A673 (cell line): Measurements from ENCODE around the gene DHRS7C. TPM values are rescaled to one million over a fixed set of nuclear protein-coding genes. Genes with fewer than 3 reads are reported as not detected.

Experiments
- BruUV-seq: library from RNA; stranded (reverse); fragments of 400-500 nt; replicated peaks from 2 replicates; lab custom pipeline; 2021; lab: Mats Ljungman, UMichigan
- CTCF ChIA-PET: fragments of 300-600 bp; sonication (Branson Sonifier 250); formaldehyde crosslinking; loops from one replicate; lab custom pipeline; 2022; ENCODE audit warnings: antibody characterized with exemption; lab: Charles Lee
- POLR2A ChIA-PET: fragments of 300-600 bp; sonication (Branson Sonifier 250); formaldehyde crosslinking; loops from one replicate; lab custom pipeline; 2022; ENCODE audit warnings: antibody characterized with exemption; ENCODE audit not compliant: low non-redundant PET; lab: Charles Lee
- DNase-seq: peaks from one replicate; pipeline ENCODE4 v3.0.0-alpha.2; 2015; ENCODE audit warnings: low spot score
- H3K27ac ChIP-seq: fragments of 200-600 bp; sonication (generic); 2 replicates; pipeline ENCODE4 v1.5.1; 2016; ENCODE audit warnings: mixed run types, low read depth, mild to moderate bottlenecking, mixed read lengths, antibody characterized with exemption, low read length; ENCODE audit not compliant: poor library complexity, severe bottlenecking
- H3K27me3 ChIP-seq: fragments of 200-600 bp; sonication (generic); replicated peaks from 2 replicates; pipeline ENCODE4 v1.6.1; 2017; ENCODE audit warnings: mixed run types, low read depth, mild to moderate bottlenecking, mixed read lengths, antibody characterized with exemption, low read length; ENCODE audit not compliant: insufficient read depth, poor library complexity
- H3K36me3 ChIP-seq: fragments of 200-600 bp; sonication (generic); 2 replicates; pipeline ENCODE4 v1.6.1; 2016; ENCODE audit warnings: mixed run types, mild to moderate bottlenecking, mixed read lengths, antibody characterized with exemption, low read length; ENCODE audit not compliant: insufficient read depth, poor library complexity, severe bottlenecking
- H3K4me1 ChIP-seq: fragments of 200-600 bp; sonication (generic); 2 replicates; pipeline ENCODE4 v1.6.1; 2017; ENCODE audit warnings: mixed run types, mild to moderate bottlenecking, mixed read lengths, antibody characterized with exemption, low read length; ENCODE audit not compliant: insufficient read depth, poor library complexity, severe bottlenecking
- H3K4me3 ChIP-seq: fragments of 200-600 bp; sonication (generic); 2 replicates; pipeline ENCODE4 v1.5.1; 2016; ENCODE audit warnings: low read depth, mixed run types, mild to moderate bottlenecking, mixed read lengths, low read length; ENCODE audit not compliant: poor library complexity, severe bottlenecking
- H3K9me3 ChIP-seq: fragments of 200-600 bp; sonication (generic); 2 replicates; pipeline ENCODE4 v1.6.1; 2016; ENCODE audit warnings: mixed run types, low read depth, mild to moderate bottlenecking, mixed read lengths, antibody characterized with exemption, low read length; ENCODE audit not compliant: poor library complexity, severe bottlenecking
- EZH2 ChIP-seq: fragments of 200-600 bp; sonication (generic); IDR thresholded peaks from 2 replicates; pipeline ENCODE4 v1.6.1; 2017; ENCODE audit warnings: borderline replicate concordance, low read depth, mild to moderate bottlenecking, mixed read lengths, antibody characterized with exemption, low read length; ENCODE audit not compliant: poor library complexity, severe bottlenecking
- intact Hi-C: fragments of 100-400 bp; cut with micrococcal nuclease; formaldehyde crosslinking; loops from one replicate; pipeline ENCODE4 v1.10.0; 2022; ENCODE audit not compliant: unreplicated experiment
- total RNA-seq: library from RNA; stranded (reverse); gene quantifications from 2 replicates; pipeline ENCODE4 v1.2.3, GENCODE V29; 2021
- TF ChIP-seq, protein P1 (sequence below): fragments of 300-800, 200-600 bp; sonication (generic); conservative IDR thresholded peaks from 2 replicates; pipeline ENCODE4 v1.5.1; 2017; ENCODE audit warnings: low read depth, mild to moderate bottlenecking, antibody characterized with exemption, low read length, moderate library complexity, mixed read lengths

DHRS7C gene
- total RNA-seq, 1 experiment from 2014 or later: not detected

DNA sequence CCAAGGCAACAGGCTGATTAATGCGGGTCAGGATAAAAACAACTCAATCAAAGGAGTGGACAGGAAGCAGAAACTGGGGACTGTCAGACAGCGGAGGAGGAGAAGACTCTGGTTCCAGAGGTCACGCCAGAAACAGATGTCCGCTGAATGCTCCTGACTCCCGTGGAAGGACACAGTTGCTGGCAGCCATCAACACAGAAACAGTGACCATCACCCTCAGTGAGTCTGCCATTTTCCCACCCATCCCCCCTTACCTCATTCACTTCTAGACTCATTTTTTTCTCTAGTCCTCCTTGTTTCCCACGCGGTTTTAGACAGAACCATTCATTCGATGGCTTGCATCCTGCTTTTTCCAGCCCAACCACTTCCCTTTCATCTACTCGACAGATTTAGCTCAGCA lies 40.9 kb downstream of the DHRS7C start:
- Histone ChIP-seq H3K4me1 (no peaks in the 10 kb centered on the region), H3K36me3 (no peaks in the 10 kb centered on the region), H3K27me3 (peaks cover 19% of the 10 kb centered on the region), H3K4me3 (no peak overlapping the region), H3K9me3 (no peaks in the 10 kb centered on the region), H3K27ac (no peak overlapping the region)
- POLR2A ChIA-PET: no interaction called here
- TF ChIP-seq, protein P1, sequence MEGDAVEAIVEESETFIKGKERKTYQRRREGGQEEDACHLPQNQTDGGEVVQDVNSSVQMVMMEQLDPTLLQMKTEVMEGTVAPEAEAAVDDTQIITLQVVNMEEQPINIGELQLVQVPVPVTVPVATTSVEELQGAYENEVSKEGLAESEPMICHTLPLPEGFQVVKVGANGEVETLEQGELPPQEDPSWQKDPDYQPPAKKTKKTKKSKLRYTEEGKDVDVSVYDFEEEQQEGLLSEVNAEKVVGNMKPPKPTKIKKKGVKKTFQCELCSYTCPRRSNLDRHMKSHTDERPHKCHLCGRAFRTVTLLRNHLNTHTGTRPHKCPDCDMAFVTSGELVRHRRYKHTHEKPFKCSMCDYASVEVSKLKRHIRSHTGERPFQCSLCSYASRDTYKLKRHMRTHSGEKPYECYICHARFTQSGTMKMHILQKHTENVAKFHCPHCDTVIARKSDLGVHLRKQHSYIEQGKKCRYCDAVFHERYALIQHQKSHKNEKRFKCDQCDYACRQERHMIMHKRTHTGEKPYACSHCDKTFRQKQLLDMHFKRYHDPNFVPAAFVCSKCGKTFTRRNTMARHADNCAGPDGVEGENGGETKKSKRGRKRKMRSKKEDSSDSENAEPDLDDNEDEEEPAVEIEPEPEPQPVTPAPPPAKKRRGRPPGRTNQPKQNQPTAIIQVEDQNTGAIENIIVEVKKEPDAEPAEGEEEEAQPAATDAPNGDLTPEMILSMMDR: no peak
- no peak for TF ChIP-seq EZH2
- CTCF ChIA-PET: no interaction called here
- intact Hi-C loops: no loop called here
- no peak for DNase-seq
- no TSS peak for BruUV-seq

DNA sequence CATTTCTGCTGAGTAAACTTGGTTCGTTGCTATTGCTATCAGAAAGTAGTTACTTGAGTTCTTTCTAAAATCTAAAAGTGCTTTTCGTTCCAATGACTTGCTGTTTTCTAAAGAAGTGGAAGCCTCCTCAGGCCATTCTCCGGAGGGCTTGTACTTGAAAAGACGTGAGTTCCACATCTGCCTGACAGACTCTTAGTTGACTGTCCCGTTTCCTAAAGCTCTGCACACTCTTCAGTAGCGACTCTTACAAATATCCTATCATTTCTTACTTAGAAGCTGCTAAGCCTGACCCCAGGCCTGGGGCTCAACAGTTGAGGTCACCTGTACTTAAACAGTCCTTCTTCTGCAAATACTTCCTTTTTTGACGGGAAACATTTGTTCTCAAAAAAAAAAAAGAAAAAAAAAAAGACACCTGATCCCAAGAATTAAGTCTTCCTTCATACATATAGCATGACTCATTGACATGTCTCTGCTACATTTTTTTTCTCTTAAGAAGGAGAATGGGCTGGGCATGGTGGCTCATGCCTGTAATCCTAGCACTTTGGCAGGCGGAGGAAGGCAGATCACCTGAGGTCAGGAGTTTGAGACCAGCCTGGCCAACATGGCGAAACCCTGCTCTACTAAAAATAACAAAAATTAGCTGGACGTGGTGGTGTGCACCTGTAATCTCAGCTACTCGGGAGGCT lies 61.5 kb downstream of the DHRS7C start:
- H3K27me3 ChIP-seq: peaks cover 22% of the 10 kb centered on the region
- ChIA-PET CTCF (no interaction called here), POLR2A (no interaction called here)
- no peak overlapping the region for H3K27ac ChIP-seq
- H3K4me3 ChIP-seq: no peak overlapping the region
- intact Hi-C loops: loop anchor here (1.0 to 10.0 kb wide), 2 partner anchors 18 to 165 kb away; no protein-coding TSS in a partner anchor
- no TSS peak for BruUV-seq
- DNase-seq: no peak
- H3K4me1 ChIP-seq: no peaks in the 10 kb centered on the region
- no peaks in the 10 kb centered on the region for H3K9me3 ChIP-seq
- TF ChIP-seq EZH2: no peak
- TF ChIP-seq, protein P1: no peak
- no peaks in the 10 kb centered on the region for H3K36me3 ChIP-seq

DNA sequence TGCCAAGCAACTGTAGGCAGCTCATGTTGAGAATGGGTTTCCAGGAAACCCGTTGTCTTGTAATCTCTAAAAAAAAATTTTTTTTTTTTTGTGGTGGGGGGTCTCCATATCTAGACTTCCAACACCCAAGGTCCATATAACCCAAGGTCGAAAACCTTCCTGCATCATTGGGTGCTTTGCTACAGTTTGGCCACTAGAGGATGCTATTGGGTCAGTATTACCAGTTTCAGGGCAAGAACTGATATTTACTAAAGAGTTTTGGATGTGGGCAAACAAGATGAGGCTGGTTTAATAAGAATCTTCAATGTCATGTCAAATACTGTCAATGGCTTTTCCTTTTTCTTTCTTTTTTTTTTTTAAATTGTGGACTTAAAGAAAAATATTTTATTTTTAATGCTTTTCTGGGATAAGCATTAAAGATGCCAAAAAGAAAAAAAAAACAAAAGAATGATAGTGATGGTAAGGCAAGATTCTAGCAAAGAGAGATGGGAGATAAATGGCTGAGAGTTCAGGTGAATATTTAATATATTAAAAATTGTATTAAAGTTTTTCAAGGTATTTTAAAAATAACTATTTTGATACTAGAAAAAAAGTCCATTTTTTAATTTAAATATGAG lies 62.2 kb downstream of the DHRS7C start:
- Histone ChIP-seq H3K4me1 (no peaks in the 10 kb centered on the region), H3K27me3 (peaks cover 22% of the 10 kb centered on the region), H3K36me3 (no peaks in the 10 kb centered on the region), H3K9me3 (no peaks in the 10 kb centered on the region), H3K4me3 (no peak overlapping the region), H3K27ac (no peak overlapping the region)
- CTCF ChIA-PET: interaction anchor here (0.6 to 1.2 kb wide), 4 partner anchors 16 to 849 kb away, joined by 3 to 10 read pairs (median 6); no protein-coding TSS in a partner anchor
- TF ChIP-seq EZH2: no peak
- TF ChIP-seq, protein P1: peak; percentile 95
- peak; percentile 57 for DNase-seq
- POLR2A ChIA-PET: no interaction called here
- no TSS peak for BruUV-seq
- intact Hi-C loops: loop anchor here (1.0 to 10.0 kb wide), 2 partner anchors 19 to 166 kb away; no protein-coding TSS in a partner anchor
